H1 (cell line): ENCODE measurements around the gene ABHD14A.

Experiments used
- CTCF ChIP-seq, 3 experiments: IDR thresholded peaks; 1 replicate in 2 of 3; 2 replicates in 1 of 3; pipeline versions ENCODE4 v1.5.1 to v1.6.1; 2011; ENCODE audit warnings: low read length in 3 of 3, mild to moderate bottlenecking in 3 of 3, inconsistent platforms in 2 of 3, low read depth in 1 of 3, moderate library complexity in 1 of 3; ENCODE audit not compliant: insufficient read depth in 1 of 3; ENCODE audit errors: control extremely low read depth in 1 of 3
- EZH2 ChIP-seq: fragments of 200-600 bp; sonication (generic); IDR thresholded peaks from 2 replicates; pipeline ENCODE4 v1.7.1; 2012; ENCODE audit warnings: low read depth, mild to moderate bottlenecking, moderate library complexity, low read length, inconsistent platforms; ENCODE audit not compliant: severe bottlenecking
- GABPA ChIP-seq: IDR thresholded peaks from 2 replicates; pipeline ENCODE4 v1.6.1; 2011; ENCODE audit warnings: mild to moderate bottlenecking, low read length, moderate library complexity, borderline replicate concordance; ENCODE audit not compliant: insufficient read depth
- HDAC6 ChIP-seq: IDR thresholded peaks from one replicate; pipeline ENCODE4 v1.7.1; 2012; ENCODE audit warnings: low read depth, mild to moderate bottlenecking, inconsistent platforms, low read length, moderate library complexity
- KDM1A ChIP-seq: fragments of 200-600, 300-600 bp; sonication (generic); IDR thresholded peaks from 2 replicates; pipeline ENCODE4 v1.7.1; 2016; ENCODE audit warnings: mild to moderate bottlenecking, low read length, borderline replicate concordance
- POLR2A ChIP-seq, 2 experiments: IDR thresholded peaks; 1 replicate in 1 of 2; 2 replicates in 1 of 2; pipeline ENCODE4 v1.6.1; 2011; ENCODE audit warnings: low read depth in 2 of 2, low read length in 2 of 2, mild to moderate bottlenecking in 2 of 2; ENCODE audit errors: control extremely low read depth in 1 of 2
- POLR2AphosphoS5 ChIP-seq: IDR thresholded peaks from 2 replicates; pipeline ENCODE4 v1.6.1; 2011; ENCODE audit warnings: low read depth, low read length
- RAD21 ChIP-seq, 2 experiments: IDR thresholded peaks in 1 of 2; conservative IDR thresholded peaks in 1 of 2; 2 replicates each; pipeline ENCODE4 v1.6.1; 2011; ENCODE audit warnings: low read depth in 2 of 2, low read length in 2 of 2, improper control_type of control experiment in 1 of 2, inconsistent platforms in 1 of 2, mild to moderate bottlenecking in 1 of 2, moderate library complexity in 1 of 2
- SP2 ChIP-seq: IDR thresholded peaks from 2 replicates; pipeline ENCODE4 v1.6.1; 2012; ENCODE audit warnings: mild to moderate bottlenecking, low read length, inconsistent platforms
- ZNF274 ChIP-seq: IDR thresholded peaks from 2 replicates; pipeline ENCODE4 v1.7.0; 2012; ENCODE audit warnings: low read length, borderline replicate concordance; ENCODE audit errors: extremely low read depth
- TF ChIP-seq, protein P1 (sequence below): IDR thresholded peaks from 2 replicates; pipeline ENCODE4 v1.6.1; 2011; ENCODE audit warnings: low read depth, mild to moderate bottlenecking, low read length; ENCODE audit not compliant: insufficient read depth

GRCh38 chr3:51949121-51949520, 25.7 kb upstream of the ABHD14A start:
- TF ChIP-seq CTCF (IDR thresholded peaks at IDR 0.05; ENCODE audit: control extremely low read depth in 1 of 3, insufficient read depth in 1 of 3, low read depth in 1 of 3, low read length in 3 of 3) (no peak), GABPA (no peak), ZNF274 (no peak), KDM1A (no peak), RAD21 (IDR thresholded peaks at IDR 0.05 in 1 of 2, conservative IDR thresholded peaks at IDR 0.05 in 1 of 2; ENCODE audit: low read depth in 2 of 2, low read length in 2 of 2) (no peak), POLR2A (IDR thresholded peaks at IDR 0.05; ENCODE audit: control extremely low read depth in 1 of 2, low read depth in 2 of 2, low read length in 2 of 2) (no peak), POLR2AphosphoS5 (no peak), HDAC6 (no peak), SP2 (no peak), EZH2 (no peak)
- TF ChIP-seq, protein P1, sequence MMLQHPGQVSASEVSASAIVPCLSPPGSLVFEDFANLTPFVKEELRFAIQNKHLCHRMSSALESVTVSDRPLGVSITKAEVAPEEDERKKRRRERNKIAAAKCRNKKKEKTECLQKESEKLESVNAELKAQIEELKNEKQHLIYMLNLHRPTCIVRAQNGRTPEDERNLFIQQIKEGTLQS = no peak
